Body of pancreas (tissue), 4 donors: ENCODE measurements around the gene SERPINB2.
A peak's percentile ranks its signal among the peaks of the same experiment; 100 is the strongest.

Experiments used
- CTCF ChIP-seq, 7 experiments: fragments of 450-650 bp in 4 of 7; fragments of 200-600 bp in 3 of 7; sonication (generic) in 3 of 7; IDR thresholded peaks; one replicate each; pipeline ENCODE4 v1.5.1; 2016 to 2019; ENCODE audit warnings: antibody characterized with exemption in 7 of 7
- POLR2A ChIP-seq, 3 donors: fragments of 450-650 bp; IDR thresholded peaks; one replicate each; pipeline ENCODE4 v1.6.1; 2016; ENCODE audit warnings: antibody characterized with exemption in 3 of 3, mild to moderate bottlenecking in 2 of 3

GRCh38 chr18:63844254-63844653, 43.3 kb upstream of the SERPINB2 start:
- TF ChIP-seq POLR2A (IDR thresholded peaks at IDR 0.05) (no peak), CTCF (IDR thresholded peaks at IDR 0.05) (peak in 6 of 7 experiments; percentile 7 to 40 (median 24))
